ENCODE results near the gene IKZF1.

GRCh38 chr7:50415844-50416364, 111.4 kb downstream of the IKZF1 start:
- TF ChIP-seq CTCF (IDR thresholded peaks at IDR 0.05) (no peak), POLR2A (IDR thresholded peaks at IDR 0.05) (no peak)

All from right lobe of liver (tissue), 4 donors.